Measurements from ENCODE around the gene PTGES3.

DNA sequence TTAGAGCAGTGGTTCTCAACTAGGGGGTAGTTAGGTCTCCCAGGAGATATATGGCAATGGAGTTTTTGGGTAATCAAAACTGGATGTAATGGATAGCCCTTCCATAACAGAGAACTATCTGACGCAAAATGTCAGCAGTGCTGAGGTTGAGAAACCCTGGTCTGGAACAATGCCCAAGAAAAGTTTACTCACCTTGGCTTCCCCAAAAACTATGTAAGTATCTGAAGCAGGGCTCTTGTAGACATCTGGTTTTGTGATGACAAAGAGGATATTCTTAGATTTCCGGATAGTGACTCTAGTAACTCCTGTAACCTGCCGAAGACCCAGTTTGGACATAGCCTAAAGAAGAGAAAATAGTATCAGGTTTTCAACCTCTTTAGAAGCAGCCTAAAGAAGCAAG lies 25.3 kb upstream of the PTGES3 start:
- TF ChIP-seq PPARA (CRISPR knock-in tag; IDR thresholded peaks at IDR 0.05; ENCODE audit: borderline replicate concordance) (no peak), ESRRG (CRISPR knock-in tag; IDR thresholded peaks at IDR 0.05) (no peak), ISL1 (CRISPR knock-in tag; IDR thresholded peaks at IDR 0.05) (no peak), TCF4 (CRISPR knock-in tag; IDR thresholded peaks at IDR 0.05; ENCODE audit: borderline replicate concordance) (no peak), ARNTL (CRISPR knock-in tag; IDR thresholded peaks at IDR 0.05; ENCODE audit: borderline replicate concordance, low read depth) (no peak)
- TF ChIP-seq, protein P1, sequence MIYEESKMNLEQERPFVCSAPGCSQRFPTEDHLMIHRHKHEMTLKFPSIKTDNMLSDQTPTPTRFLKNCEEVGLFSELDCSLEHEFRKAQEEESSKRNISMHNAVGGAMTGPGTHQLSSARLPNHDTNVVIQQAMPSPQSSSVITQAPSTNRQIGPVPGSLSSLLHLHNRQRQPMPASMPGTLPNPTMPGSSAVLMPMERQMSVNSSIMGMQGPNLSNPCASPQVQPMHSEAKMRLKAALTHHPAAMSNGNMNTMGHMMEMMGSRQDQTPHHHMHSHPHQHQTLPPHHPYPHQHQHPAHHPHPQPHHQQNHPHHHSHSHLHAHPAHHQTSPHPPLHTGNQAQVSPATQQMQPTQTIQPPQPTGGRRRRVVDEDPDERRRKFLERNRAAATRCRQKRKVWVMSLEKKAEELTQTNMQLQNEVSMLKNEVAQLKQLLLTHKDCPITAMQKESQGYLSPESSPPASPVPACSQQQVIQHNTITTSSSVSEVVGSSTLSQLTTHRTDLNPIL (CRISPR knock-in tag; IDR thresholded peaks at IDR 0.05; ENCODE audit: low read depth) = no peak
- TF ChIP-seq, protein P2, sequence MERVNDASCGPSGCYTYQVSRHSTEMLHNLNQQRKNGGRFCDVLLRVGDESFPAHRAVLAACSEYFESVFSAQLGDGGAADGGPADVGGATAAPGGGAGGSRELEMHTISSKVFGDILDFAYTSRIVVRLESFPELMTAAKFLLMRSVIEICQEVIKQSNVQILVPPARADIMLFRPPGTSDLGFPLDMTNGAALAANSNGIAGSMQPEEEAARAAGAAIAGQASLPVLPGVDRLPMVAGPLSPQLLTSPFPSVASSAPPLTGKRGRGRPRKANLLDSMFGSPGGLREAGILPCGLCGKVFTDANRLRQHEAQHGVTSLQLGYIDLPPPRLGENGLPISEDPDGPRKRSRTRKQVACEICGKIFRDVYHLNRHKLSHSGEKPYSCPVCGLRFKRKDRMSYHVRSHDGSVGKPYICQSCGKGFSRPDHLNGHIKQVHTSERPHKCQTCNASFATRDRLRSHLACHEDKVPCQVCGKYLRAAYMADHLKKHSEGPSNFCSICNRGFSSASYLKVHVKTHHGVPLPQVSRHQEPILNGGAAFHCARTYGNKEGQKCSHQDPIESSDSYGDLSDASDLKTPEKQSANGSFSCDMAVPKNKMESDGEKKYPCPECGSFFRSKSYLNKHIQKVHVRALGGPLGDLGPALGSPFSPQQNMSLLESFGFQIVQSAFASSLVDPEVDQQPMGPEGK (CRISPR knock-in tag; IDR thresholded peaks at IDR 0.05; ENCODE audit: borderline replicate concordance) = no peak
